ENCODE measurements around the gene VANGL2.

The VANGL2 gene

GRCh38 chr1:160451119-160451858 lies 50.9 kb downstream of the VANGL2 start:
- TF ChIP-seq, protein P1, sequence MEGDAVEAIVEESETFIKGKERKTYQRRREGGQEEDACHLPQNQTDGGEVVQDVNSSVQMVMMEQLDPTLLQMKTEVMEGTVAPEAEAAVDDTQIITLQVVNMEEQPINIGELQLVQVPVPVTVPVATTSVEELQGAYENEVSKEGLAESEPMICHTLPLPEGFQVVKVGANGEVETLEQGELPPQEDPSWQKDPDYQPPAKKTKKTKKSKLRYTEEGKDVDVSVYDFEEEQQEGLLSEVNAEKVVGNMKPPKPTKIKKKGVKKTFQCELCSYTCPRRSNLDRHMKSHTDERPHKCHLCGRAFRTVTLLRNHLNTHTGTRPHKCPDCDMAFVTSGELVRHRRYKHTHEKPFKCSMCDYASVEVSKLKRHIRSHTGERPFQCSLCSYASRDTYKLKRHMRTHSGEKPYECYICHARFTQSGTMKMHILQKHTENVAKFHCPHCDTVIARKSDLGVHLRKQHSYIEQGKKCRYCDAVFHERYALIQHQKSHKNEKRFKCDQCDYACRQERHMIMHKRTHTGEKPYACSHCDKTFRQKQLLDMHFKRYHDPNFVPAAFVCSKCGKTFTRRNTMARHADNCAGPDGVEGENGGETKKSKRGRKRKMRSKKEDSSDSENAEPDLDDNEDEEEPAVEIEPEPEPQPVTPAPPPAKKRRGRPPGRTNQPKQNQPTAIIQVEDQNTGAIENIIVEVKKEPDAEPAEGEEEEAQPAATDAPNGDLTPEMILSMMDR (IDR thresholded peaks at IDR 0.05; ENCODE audit: low read depth, low read length), result no peak

GRCh38 chr1:160451859-160452232 lies 51.5 kb downstream of the VANGL2 start:
- no peak overlapping the region for H3K4me3 ChIP-seq (ENCODE audit: low read depth, low read length)
- TF ChIP-seq, protein P1 (IDR thresholded peaks at IDR 0.05; ENCODE audit: low read depth, low read length), result no peak

More at GRCh38 chr1:160451119-160451858, 50.9 kb downstream of the VANGL2 start:
- H3K4me3 ChIP-seq (ENCODE audit: low read depth, low read length), result no peak overlapping the region

DNA sequence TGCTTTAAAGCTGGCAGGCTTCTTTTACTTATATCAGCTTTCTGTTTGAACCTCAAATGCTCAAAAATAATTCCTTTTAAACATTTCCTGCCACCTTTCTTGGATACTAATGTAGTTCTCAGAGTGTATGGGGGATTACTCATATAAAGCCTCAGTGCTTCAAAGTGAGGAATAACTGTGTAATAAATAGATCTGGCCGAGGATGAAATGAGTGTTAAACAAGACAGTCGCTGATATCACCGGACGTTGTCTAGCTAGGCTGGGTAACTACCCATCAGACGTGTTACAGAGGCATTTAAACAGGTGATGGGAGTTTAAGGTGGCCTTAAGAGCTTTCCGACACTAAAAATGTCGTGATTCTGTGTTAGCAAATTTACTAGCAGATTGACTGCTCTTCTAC lies 53.1 kb downstream of the VANGL2 start:
- H3K4me3 ChIP-seq (ENCODE audit: low read depth, low read length), result no peak overlapping the region
- TF ChIP-seq, protein P1 (IDR thresholded peaks at IDR 0.05; ENCODE audit: low read depth, low read length), result no peak

DNA sequence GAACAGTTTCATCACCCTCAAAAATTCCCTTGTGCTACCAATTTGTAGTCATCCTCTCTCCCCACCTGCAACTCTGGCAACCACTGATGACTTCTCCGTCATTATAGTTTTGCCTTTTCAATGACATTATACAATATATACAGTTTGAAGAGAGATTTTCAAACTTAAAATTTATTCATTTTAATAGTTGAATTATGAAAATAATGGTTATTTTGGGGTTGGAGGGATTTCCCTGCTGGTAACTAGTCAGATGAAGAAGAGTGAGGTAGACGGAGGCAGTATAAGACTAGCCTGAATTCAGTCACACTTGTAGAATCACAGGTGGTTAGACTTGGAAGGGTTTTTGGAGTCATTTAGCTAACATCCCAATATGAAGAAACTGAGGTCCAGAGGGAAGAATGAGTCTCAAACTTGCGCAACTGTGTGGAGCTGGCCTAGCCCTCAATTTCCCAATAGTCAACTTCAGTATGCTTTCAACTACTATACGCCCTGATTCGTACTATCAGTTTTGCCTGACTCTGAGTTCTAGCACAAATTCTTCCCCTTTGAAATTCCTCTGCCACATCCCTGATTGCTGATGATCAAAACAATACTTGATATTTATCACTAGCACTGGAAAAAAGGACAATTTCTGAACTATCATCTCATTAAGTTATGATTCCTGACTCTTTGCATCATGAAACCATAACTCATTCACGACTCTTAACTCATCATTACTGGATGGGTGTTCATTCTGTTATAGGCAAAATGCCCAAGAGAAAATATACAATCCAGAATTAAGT lies 54.2 kb downstream of the VANGL2 start:
- H3K4me3 ChIP-seq (ENCODE audit: low read depth, low read length), result no peak overlapping the region
- TF ChIP-seq, protein P1 (IDR thresholded peaks at IDR 0.05; ENCODE audit: low read depth, low read length), result no peak

GRCh38 chr1:160455153-160455517 lies 54.8 kb downstream of the VANGL2 start:
- H3K4me3 ChIP-seq (ENCODE audit: low read depth, low read length), result no peak overlapping the region
- TF ChIP-seq, protein P1 (IDR thresholded peaks at IDR 0.05; ENCODE audit: low read depth, low read length), result no peak

- no peak overlapping the region for H3K4me3 ChIP-seq (ENCODE audit: low read depth, low read length)
- TF ChIP-seq, protein P1 (IDR thresholded peaks at IDR 0.05; ENCODE audit: low read depth, low read length), result no peak
These were observed 58.7 kb downstream of the VANGL2 start for GRCh38 chr1:160459056-160459455.

DNA sequence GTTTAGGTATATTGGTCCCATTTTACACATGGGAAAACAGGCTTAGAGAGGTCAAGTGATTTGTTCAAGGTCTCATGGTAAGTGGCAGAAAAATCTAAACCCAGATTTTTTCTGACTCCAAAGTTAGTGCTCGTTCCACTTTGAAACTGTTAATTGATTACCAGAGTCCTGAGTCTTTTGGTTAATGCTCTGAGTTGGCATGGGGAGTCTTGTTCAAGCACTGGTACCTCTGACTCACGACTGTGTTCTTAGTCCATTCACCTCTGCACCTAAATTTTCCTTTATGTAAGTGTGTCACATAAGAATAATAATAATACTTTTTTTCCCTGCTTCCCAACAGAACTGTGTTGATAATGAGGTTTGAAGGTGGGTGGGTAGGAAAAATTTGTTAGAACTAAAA lies 59.3 kb downstream of the VANGL2 start:
- TF ChIP-seq, protein P1 (IDR thresholded peaks at IDR 0.05; ENCODE audit: low read depth, low read length), result no peak
- H3K4me3 ChIP-seq (ENCODE audit: low read depth, low read length), result no peak overlapping the region

Measured in WI38 (cell line).